H1 (cell line): Measurements from ENCODE around the gene C1orf50. TPM values are rescaled to one million over a fixed set of nuclear protein-coding genes. Genes with fewer than 3 reads are reported as not detected.

Experiments
- HDAC6 ChIP-seq: IDR thresholded peaks from one replicate; pipeline ENCODE4 v1.7.1; 2012; ENCODE audit warnings: low read depth, mild to moderate bottlenecking, inconsistent platforms, low read length, moderate library complexity
- POLR2A ChIP-seq, 2 experiments: IDR thresholded peaks; 1 replicate in 1 of 2; 2 replicates in 1 of 2; pipeline ENCODE4 v1.6.1; 2011; ENCODE audit warnings: low read depth in 2 of 2, low read length in 2 of 2, mild to moderate bottlenecking in 2 of 2; ENCODE audit errors: control extremely low read depth in 1 of 2
- SIN3A ChIP-seq, 2 experiments: IDR thresholded peaks in 1 of 2; conservative IDR thresholded peaks in 1 of 2; 2 replicates each; pipeline ENCODE4 v1.6.1; 2011 to 2012; ENCODE audit warnings: low read length in 2 of 2, improper control_type of control experiment in 1 of 2, low read depth in 1 of 2, mild to moderate bottlenecking in 1 of 2
- SP2 ChIP-seq: IDR thresholded peaks from 2 replicates; pipeline ENCODE4 v1.6.1; 2012; ENCODE audit warnings: mild to moderate bottlenecking, low read length, inconsistent platforms
- TBP ChIP-seq: IDR thresholded peaks from 2 replicates; pipeline ENCODE4 v1.6.1; 2011; ENCODE audit warnings: low read depth, low read length, improper control_type of control experiment
- polyA plus RNA-seq, 7 experiments: library from polyadenylated mRNA; depleted of rRNA in 3 of 7; stranded (reverse) in 5 of 7; unstranded in 2 of 7; fragments of >200 nt in 5 of 7; fragments of 200-250 nt in 2 of 7; gene quantifications; 1 replicate in 5 of 7; 2 replicates in 1 of 7; 4 replicates in 1 of 7; pipeline versions ENCODE4 v1.2.1 to v1.2.3, GENCODE V29; 2011 to 2013; ENCODE audit warnings: missing spikeins in 2 of 7, mixed read lengths in 2 of 7
- total RNA-seq: library from RNA; stranded (reverse); fragmentation: NEBNext Ultra II Directional; extraction: Animal tissue kit (Norgen Biotek cat#: 25700); gene quantifications from 2 replicates; pipeline ENCODE4 v1.2.1, GENCODE V29; 2021

The C1orf50 gene
- total and polyA plus RNA-seq, 2 of the 8 experiments (the other 6 are each of a cell fraction or from before 2014, with no cell fraction given), result 3.2 to 7.1 TPM

DNA sequence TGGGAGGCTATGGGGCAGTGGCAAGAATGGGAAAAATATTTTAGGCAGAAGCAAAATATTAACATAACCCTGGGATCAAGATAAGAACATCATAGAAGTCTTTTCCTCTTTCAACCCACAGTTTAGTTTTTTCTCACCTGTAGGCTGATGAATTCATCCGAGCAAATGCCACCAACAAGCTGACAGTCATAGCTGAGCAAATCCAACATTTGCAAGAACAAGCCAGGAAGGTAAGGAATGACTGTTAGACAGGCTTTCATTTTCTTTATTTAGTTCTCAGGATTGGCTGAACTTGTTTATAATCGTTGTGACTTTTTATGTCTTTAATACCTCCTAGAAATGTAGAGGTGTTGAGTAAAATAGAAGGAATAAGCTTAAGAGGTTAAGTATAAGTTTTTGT lies 6.4 kb downstream of the C1orf50 start (continued):
- TF ChIP-seq SP2, result no peak
- no peak for TF ChIP-seq TBP
- TF ChIP-seq SIN3A (conservative IDR thresholded peaks at IDR 0.05 in 1 of 2, IDR thresholded peaks at IDR 0.05 in 1 of 2; ENCODE audit: low read depth in 1 of 2, low read length in 2 of 2), result no peak
- no peak for TF ChIP-seq POLR2A (IDR thresholded peaks at IDR 0.05; ENCODE audit: control extremely low read depth in 1 of 2, low read depth in 2 of 2, low read length in 2 of 2)
- TF ChIP-seq HDAC6, result no peak
